ENCODE results near the gene EPHA3.

DNA sequence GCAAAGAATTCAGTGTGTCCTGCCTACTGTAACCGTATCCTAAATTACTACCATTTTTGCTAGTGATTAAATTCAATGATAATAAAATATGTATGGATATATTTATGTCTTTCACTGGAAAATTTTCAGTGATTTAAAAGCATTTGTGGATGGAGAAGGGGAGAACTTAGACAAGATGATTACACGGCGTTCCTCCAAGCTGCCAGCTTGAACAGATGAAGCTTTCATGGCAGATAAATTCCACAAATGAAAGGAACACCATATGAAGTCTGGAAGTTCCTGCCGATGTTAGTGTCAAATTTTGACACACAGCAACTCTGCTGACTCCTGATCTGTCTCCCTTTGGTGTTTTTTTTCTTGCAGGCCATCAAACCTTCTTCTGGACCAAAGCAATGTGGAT is 364.7 kb downstream of the EPHA3 start:
- TF ChIP-seq, protein P1, sequence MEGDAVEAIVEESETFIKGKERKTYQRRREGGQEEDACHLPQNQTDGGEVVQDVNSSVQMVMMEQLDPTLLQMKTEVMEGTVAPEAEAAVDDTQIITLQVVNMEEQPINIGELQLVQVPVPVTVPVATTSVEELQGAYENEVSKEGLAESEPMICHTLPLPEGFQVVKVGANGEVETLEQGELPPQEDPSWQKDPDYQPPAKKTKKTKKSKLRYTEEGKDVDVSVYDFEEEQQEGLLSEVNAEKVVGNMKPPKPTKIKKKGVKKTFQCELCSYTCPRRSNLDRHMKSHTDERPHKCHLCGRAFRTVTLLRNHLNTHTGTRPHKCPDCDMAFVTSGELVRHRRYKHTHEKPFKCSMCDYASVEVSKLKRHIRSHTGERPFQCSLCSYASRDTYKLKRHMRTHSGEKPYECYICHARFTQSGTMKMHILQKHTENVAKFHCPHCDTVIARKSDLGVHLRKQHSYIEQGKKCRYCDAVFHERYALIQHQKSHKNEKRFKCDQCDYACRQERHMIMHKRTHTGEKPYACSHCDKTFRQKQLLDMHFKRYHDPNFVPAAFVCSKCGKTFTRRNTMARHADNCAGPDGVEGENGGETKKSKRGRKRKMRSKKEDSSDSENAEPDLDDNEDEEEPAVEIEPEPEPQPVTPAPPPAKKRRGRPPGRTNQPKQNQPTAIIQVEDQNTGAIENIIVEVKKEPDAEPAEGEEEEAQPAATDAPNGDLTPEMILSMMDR (conservative IDR thresholded peaks at IDR 0.05; ENCODE audit: low read length), result no peak
- no peak for TF ChIP-seq EZH2phosphoT487 (IDR thresholded peaks at IDR 0.05; ENCODE audit: borderline replicate concordance)
